ENCODE measurements around the gene CLDN19. TPM values are rescaled to one million over a fixed set of nuclear protein-coding genes. Genes with fewer than 3 reads are reported as not detected.

CLDN19 gene
- total and polyA plus RNA-seq, 9 of the 15 experiments (the other 6 are each of a cell fraction or from before 2014, with no cell fraction given), result not detected

- TF ChIP-seq ZKSCAN3 (CRISPR knock-in tag; IDR thresholded peaks at IDR 0.05) (no peak), CREBBP (IDR thresholded peaks at IDR 0.05; ENCODE audit: low read depth, low read length) (no peak), SAP30 (IDR thresholded peaks at IDR 0.05; ENCODE audit: borderline replicate concordance, insufficient read depth, low read depth, low read length, poor library complexity, severe bottlenecking) (peak; percentile 92), PHF20 (IDR thresholded peaks at IDR 0.05; ENCODE audit: partially characterized antibody) (peak; percentile 35), SRSF1 (IDR thresholded peaks at IDR 0.05; ENCODE audit: low read depth, low read length) (no peak), HDAC6 (IDR thresholded peaks at IDR 0.05; ENCODE audit: low read depth, low read length) (no peak), CREB3 (tag; conservative IDR thresholded peaks at IDR 0.05; ENCODE audit: low read depth) (no peak), ZBTB43 (CRISPR knock-in tag; IDR thresholded peaks at IDR 0.05) (peak; percentile 62; the same call in 1 of the 2 replicates), NR1H2 (CRISPR knock-in tag; IDR thresholded peaks at IDR 0.05) (no peak), ZNF407 (IDR thresholded peaks at IDR 0.05; ENCODE audit: low read depth) (no peak), HDAC1 (IDR thresholded peaks at IDR 0.05) (peak in 1 of 2 experiments; percentile 90; a peak in 1 of 4 replicates), GABPB1 (CRISPR knock-in tag; IDR thresholded peaks at IDR 0.05) (peak; percentile 22; the same call in 1 of the 2 replicates), THRB (CRISPR knock-in tag; conservative IDR thresholded peaks at IDR 0.05) (no peak), HNRNPLL (IDR thresholded peaks at IDR 0.05; ENCODE audit: low read depth, low read length, poor library complexity, severe bottlenecking) (no peak), PCBP1 (IDR thresholded peaks at IDR 0.05; ENCODE audit: low read depth, low read length, poor library complexity, severe bottlenecking) (peak; percentile 9)
These were observed 27.5 kb upstream of the CLDN19 start (continued) for GRCh38 chr1:42767510-42768000.
